Upper lobe of right lung (tissue), 1 donor: Measurements from ENCODE around the gene GRPEL1. TPM values are rescaled to one million over a fixed set of nuclear protein-coding genes. Genes with fewer than 3 reads are reported as not detected.

Experiments used
- ATAC-seq: fragments of 200-7000 bp; cut with Tn5 transposase; one replicate; pipeline ENCODE4 v1.9.1; 2020; ENCODE audit warnings: mild to moderate bottlenecking, moderate library complexity
- DNase-seq: peaks from one replicate; pipeline ENCODE4 v3.0.0-alpha.2; 2020
- H3K27ac ChIP-seq: fragments of 200-600 bp; one replicate; pipeline ENCODE4 v1.8.0; 2022
- H3K27me3 ChIP-seq: fragments of 200-600 bp; one replicate; pipeline ENCODE4 v1.8.0; 2022; ENCODE audit warnings: mild to moderate bottlenecking
- H3K36me3 ChIP-seq: fragments of 200-600 bp; one replicate; pipeline ENCODE4 v1.8.0; 2022
- H3K4me1 ChIP-seq: fragments of 200-600 bp; one replicate; pipeline ENCODE4 v1.8.0; 2022
- H3K4me3 ChIP-seq: fragments of 200-600 bp; one replicate; pipeline ENCODE4 v1.8.0; 2022; ENCODE audit warnings: mild to moderate bottlenecking
- H3K9me3 ChIP-seq: fragments of 200-600 bp; one replicate; pipeline ENCODE4 v1.8.0; 2022
- CTCF ChIP-seq: fragments of 200-600 bp; IDR thresholded peaks from one replicate; pipeline ENCODE4 v1.8.0; 2022; ENCODE audit warnings: antibody characterized with exemption
- intact Hi-C: fragments of 100-400 bp; cut with DNase I; formaldehyde crosslinking; loops from one replicate; pipeline ENCODE4 v1.11.0; 2022
- total RNA-seq: library from RNA; stranded (reverse); fragmentation: NEBNext Ultra II Directional; extraction: Animal tissue kit (Norgen Biotek cat#: 25700); gene quantifications from one replicate; pipeline ENCODE4 v1.2.1, GENCODE V29; 2021
- donor health status: DM: no; HTN: yes; CAD: no; lungs with severe emphysema.

Gene GRPEL1
- total RNA-seq, 1 donor from 2014 or later = 27.8 TPM

- Histone ChIP-seq H3K36me3 (peaks cover 24% of the 10 kb centered on the region), H3K4me3 (no peak overlapping the region), H3K27ac (no peak overlapping the region), H3K27me3 (no peaks in the 10 kb centered on the region), H3K9me3 (no peaks in the 10 kb centered on the region), H3K4me1 (peaks cover 28% of the 10 kb centered on the region)
- intact Hi-C loops = no loop called here
- DNase-seq (no peak), ATAC-seq (no peak)
- no peak for TF ChIP-seq CTCF
These were observed 16.7 kb downstream of the GRPEL1 start for GRCh38 chr4:7051144-7051495.

- no peak for TF ChIP-seq CTCF
- Histone ChIP-seq H3K36me3 (peaks cover 19% of the 10 kb centered on the region), H3K9me3 (no peaks in the 10 kb centered on the region), H3K4me1 (peaks cover 33% of the 10 kb centered on the region), H3K4me3 (no peak overlapping the region), H3K27ac (no peak overlapping the region), H3K27me3 (no peaks in the 10 kb centered on the region)
- intact Hi-C loops = no loop called here
- ATAC-seq (no peak), DNase-seq (no peak)
These were observed 17.3 kb downstream of the GRPEL1 start for GRCh38 chr4:7050481-7051143.

GRCh38 chr4:7049739-7050138 is 18.1 kb downstream of the GRPEL1 start:
- intact Hi-C loops = no loop called here
- no peak for DNase-seq
- H3K4me3 ChIP-seq = no peak overlapping the region
- H3K9me3 ChIP-seq = no peaks in the 10 kb centered on the region
- peaks cover 10% of the 10 kb centered on the region for H3K36me3 ChIP-seq
- H3K27ac ChIP-seq = no peak overlapping the region
- no peak for TF ChIP-seq CTCF
- H3K27me3 ChIP-seq = no peaks in the 10 kb centered on the region
- no peak for ATAC-seq
- peaks cover 42% of the 10 kb centered on the region for H3K4me1 ChIP-seq

GRCh38 chr4:7049295-7049694 is 18.6 kb downstream of the GRPEL1 start:
- Histone ChIP-seq H3K4me1 (peaks cover 44% of the 10 kb centered on the region), H3K36me3 (peaks cover 6% of the 10 kb centered on the region), H3K27me3 (no peaks in the 10 kb centered on the region), H3K27ac (no peak overlapping the region), H3K4me3 (no peak overlapping the region), H3K9me3 (no peaks in the 10 kb centered on the region)
- TF ChIP-seq CTCF = no peak
- DNase-seq = no peak
- intact Hi-C loops = no loop called here
- no peak for ATAC-seq

GRCh38 chr4:7048642-7049041 is 19.2 kb downstream of the GRPEL1 start:
- intact Hi-C loops = no loop called here
- H3K4me1 ChIP-seq = peaks cover 43% of the 10 kb centered on the region
- no peak overlapping the region for H3K4me3 ChIP-seq
- DNase-seq = no peak
- no peaks in the 10 kb centered on the region for H3K36me3 ChIP-seq
- H3K27me3 ChIP-seq = no peaks in the 10 kb centered on the region
- no peak overlapping the region for H3K27ac ChIP-seq
- no peak for ATAC-seq
- no peaks in the 10 kb centered on the region for H3K9me3 ChIP-seq
- no peak for TF ChIP-seq CTCF

- ATAC-seq (no peak), DNase-seq (no peak)
- H3K4me3 ChIP-seq = no peak overlapping the region
- no peaks in the 10 kb centered on the region for H3K27me3 ChIP-seq
- intact Hi-C loops = no loop called here
- H3K27ac ChIP-seq = no peak overlapping the region
- TF ChIP-seq CTCF = no peak
- H3K4me1 ChIP-seq = peaks cover 29% of the 10 kb centered on the region
- no peaks in the 10 kb centered on the region for H3K9me3 ChIP-seq
- H3K36me3 ChIP-seq = no peaks in the 10 kb centered on the region
These were observed 20.9 kb downstream of the GRPEL1 start for GRCh38 chr4:7046971-7047370.
